PC-9 (cell line): ENCODE measurements around the gene CREG1. TPM values are rescaled to one million over a fixed set of nuclear protein-coding genes. Genes with fewer than 3 reads are reported as not detected.

ENCODE experiments used
- BruUV-seq: library from RNA; stranded (reverse); fragments of 400-500 nt; replicated peaks from 2 replicates; lab custom pipeline; 2021; lab: Mats Ljungman, UMichigan
- CTCF ChIA-PET: fragments of 300-600 bp; sonication (Branson Sonifier 250); formaldehyde crosslinking; loops from one replicate; lab custom pipeline; 2022; ENCODE audit warnings: antibody characterized with exemption; lab: Charles Lee
- POLR2A ChIA-PET: fragments of 300-600 bp; sonication (Branson Sonifier 250); formaldehyde crosslinking; loops from one replicate; lab custom pipeline; 2022; ENCODE audit warnings: antibody characterized with exemption; ENCODE audit not compliant: unreplicated experiment; lab: Charles Lee
- DNase-seq, 2 experiments: peaks; one replicate each; pipeline versions ENCODE4 v3.0.0 to v3.0.0-alpha.2; 2015 to 2022; ENCODE audit warnings: mixed read lengths in 1 of 2
- H2AFZ ChIP-seq: fragments of 200-600 bp; sonication (generic); 2 replicates; pipeline ENCODE4 v1.8.1; 2017; ENCODE audit warnings: antibody characterized with exemption
- H3F3A ChIP-seq: fragments of 200-600 bp; sonication (generic); 2 replicates; pipeline ENCODE4 v1.8.1; 2017; ENCODE audit warnings: antibody characterized with exemption, mild to moderate bottlenecking, low read depth; ENCODE audit not compliant: insufficient read depth
- H3K27ac ChIP-seq: fragments of 200-600 bp; sonication (generic); 2 replicates; pipeline ENCODE4 v1.6.1; 2016; ENCODE audit warnings: mixed run types
- H3K27me3 ChIP-seq: fragments of 200-600 bp; sonication (generic); 2 replicates; pipeline ENCODE4 v1.6.1; 2016; ENCODE audit warnings: low read depth, mixed run types; ENCODE audit not compliant: insufficient read depth
- H3K36me3 ChIP-seq: fragments of 200-600 bp; sonication (generic); 2 replicates; pipeline ENCODE4 v1.6.1; 2016; ENCODE audit warnings: low read depth, mixed run types
- H3K4me1 ChIP-seq: fragments of 200-600 bp; sonication (generic); replicated peaks from 2 replicates; pipeline ENCODE4 v1.6.1; 2016; ENCODE audit warnings: mixed run types; ENCODE audit not compliant: insufficient read depth
- H3K4me2 ChIP-seq: fragments of 200-600 bp; sonication (generic); 2 replicates; pipeline ENCODE4 v1.6.1; 2017; ENCODE audit warnings: mixed run types
- H3K4me3 ChIP-seq: fragments of 200-600 bp; sonication (generic); 2 replicates; pipeline ENCODE4 v1.6.1; 2016; ENCODE audit warnings: mixed run types
- H3K79me2 ChIP-seq: fragments of 200-600 bp; sonication (generic); 2 replicates; pipeline ENCODE4 v1.6.1; 2017; ENCODE audit warnings: low read depth, mixed run types
- H3K9me2 ChIP-seq: fragments of 200-600 bp; sonication (generic); 2 replicates; pipeline ENCODE4 v1.8.1; 2017; ENCODE audit warnings: mild to moderate bottlenecking; ENCODE audit not compliant: insufficient read depth
- H3K9me3 ChIP-seq: fragments of 200-600 bp; sonication (generic); 2 replicates; pipeline ENCODE4 v1.8.1; 2016; ENCODE audit warnings: low read depth; ENCODE audit not compliant: insufficient read depth
- H4K20me1 ChIP-seq: fragments of 200-600 bp; sonication (generic); 2 replicates; pipeline ENCODE4 v1.8.1; 2017; ENCODE audit not compliant: insufficient read depth
- CTCF ChIP-seq: fragments of 200-600 bp; sonication (generic); conservative IDR thresholded peaks from 2 replicates; pipeline ENCODE4 v1.6.1; 2017; ENCODE audit warnings: mixed run types, antibody characterized with exemption, mild to moderate bottlenecking, moderate library complexity
- EZH2 ChIP-seq: fragments of 200-600 bp; sonication (generic); IDR thresholded peaks from 2 replicates; pipeline ENCODE4 v1.8.0; 2017; ENCODE audit warnings: antibody characterized with exemption, low read depth
- intact Hi-C: fragments of 100-400 bp; cut with micrococcal nuclease; formaldehyde crosslinking; loops from one replicate; pipeline ENCODE4 v1.10.0; 2022; ENCODE audit not compliant: unreplicated experiment
- total RNA-seq: library from RNA; stranded (reverse); gene quantifications from 2 replicates; pipeline ENCODE4 v1.2.3, GENCODE V29; 2021

CREG1 gene
- total RNA-seq, 1 experiment from 2014 or later = 31.6 TPM

- intact Hi-C loops = no loop called here
- Histone ChIP-seq H4K20me1 (no peaks in the 10 kb centered on the region), H3K36me3 (no peaks in the 10 kb centered on the region), H3K9me3 (no peaks in the 10 kb centered on the region), H3F3A (no peaks in the 10 kb centered on the region), H3K4me2 (no peak overlapping the region), H3K4me1 (no peaks in the 10 kb centered on the region), H3K27me3 (no peaks in the 10 kb centered on the region), H2AFZ (no peak overlapping the region), H3K27ac (no peak overlapping the region), H3K4me3 (no peak overlapping the region), H3K79me2 (no peaks in the 10 kb centered on the region), H3K9me2 (no peaks in the 10 kb centered on the region)
- no peak for TF ChIP-seq CTCF
- TF ChIP-seq EZH2 = no peak
- ChIA-PET POLR2A (no interaction called here), CTCF (no interaction called here)
- no peak for DNase-seq
- BruUV-seq = no TSS peak
Measured at GRCh38 chr1:167515461-167515860, 38.1 kb downstream of the CREG1 start.

- Histone ChIP-seq H3K9me3 (no peaks in the 10 kb centered on the region), H3K36me3 (no peaks in the 10 kb centered on the region), H2AFZ (no peak overlapping the region), H3K9me2 (no peaks in the 10 kb centered on the region), H3K79me2 (no peaks in the 10 kb centered on the region), H3K27me3 (no peaks in the 10 kb centered on the region), H3K4me1 (no peaks in the 10 kb centered on the region), H3F3A (no peaks in the 10 kb centered on the region), H3K4me2 (no peak overlapping the region), H3K27ac (no peak overlapping the region), H4K20me1 (no peaks in the 10 kb centered on the region), H3K4me3 (no peak overlapping the region)
- no TSS peak for BruUV-seq
- intact Hi-C loops = no loop called here
- TF ChIP-seq EZH2 (no peak), CTCF (no peak)
- CTCF ChIA-PET = no interaction called here
- POLR2A ChIA-PET = no interaction called here
- DNase-seq = no peak
Measured at GRCh38 chr1:167514288-167514687, 39.3 kb downstream of the CREG1 start.

GRCh38 chr1:167512046-167512654, 41.4 kb downstream of the CREG1 start:
- H2AFZ ChIP-seq = no peak overlapping the region
- no peaks in the 10 kb centered on the region for H3K27me3 ChIP-seq
- TF ChIP-seq CTCF (no peak), EZH2 (no peak)
- H3K4me2 ChIP-seq = no peak overlapping the region
- ChIA-PET POLR2A (no interaction called here), CTCF (no interaction called here)
- H3K4me3 ChIP-seq = no peak overlapping the region
- H3K9me3 ChIP-seq = no peaks in the 10 kb centered on the region
- no TSS peak for BruUV-seq
- intact Hi-C loops = no loop called here
- H3K9me2 ChIP-seq = no peaks in the 10 kb centered on the region
- DNase-seq = no peak
- H4K20me1 ChIP-seq = no peaks in the 10 kb centered on the region
- H3F3A ChIP-seq = no peaks in the 10 kb centered on the region
- no peaks in the 10 kb centered on the region for H3K4me1 ChIP-seq
- no peak overlapping the region for H3K27ac ChIP-seq
- H3K79me2 ChIP-seq = no peaks in the 10 kb centered on the region
- no peaks in the 10 kb centered on the region for H3K36me3 ChIP-seq
